Measurements from ENCODE around the gene KIAA1328. TPM values are rescaled to one million over a fixed set of nuclear protein-coding genes. Genes with fewer than 3 reads are reported as not detected.

KIAA1328 gene
- total RNA-seq, 1 experiment from 2014 or later = 10.2 TPM

GRCh38 chr18:36942264-36942663, 113.3 kb downstream of the KIAA1328 start:
- Mint-ChIP-seq H3K4me1 (ENCODE audit: low read depth, unreplicated experiment) (peaks cover 10% of the 10 kb centered on the region), H3K27ac (ENCODE audit: unreplicated experiment) (no peak overlapping the region), H3K4me3 (ENCODE audit: low read depth, unreplicated experiment) (no peak overlapping the region), H3K9me3 (ENCODE audit: low read depth, unreplicated experiment) (no peaks in the 10 kb centered on the region), H3K36me3 (ENCODE audit: insufficient read depth, unreplicated experiment) (no peaks in the 10 kb centered on the region), H3K27me3 (ENCODE audit: unreplicated experiment) (no peaks in the 10 kb centered on the region)
- intact Hi-C loops (cut with micrococcal nuclease; ENCODE audit: unreplicated experiment) = loop anchor here (2.0 to 10.0 kb wide), 3 partner anchors 403 to 595 kb away; no protein-coding TSS in a partner anchor
- peak; percentile 73 for TF ChIP-seq CTCF (IDR thresholded peaks at IDR 0.05; ENCODE audit: unreplicated experiment)
- BruUV-seq (replicated peaks) = no TSS peak
- CTCF ChIA-PET = interaction anchor here (1.2 to 1.4 kb wide), 3 partner anchors 77 to 597 kb away, joined by 3 to 5 read pairs (median 3); partner anchors contain the start of genes KIAA1328 and TPGS2
- DNase-seq = peak; percentile 40

- DNase-seq = peak; percentile 39
- Mint-ChIP-seq H3K4me1 (ENCODE audit: low read depth, unreplicated experiment) (peaks cover 21% of the 10 kb centered on the region), H3K36me3 (ENCODE audit: insufficient read depth, unreplicated experiment) (peaks cover 5% of the 10 kb centered on the region), H3K4me3 (ENCODE audit: low read depth, unreplicated experiment) (peak overlapping the region; percentile 54), H3K27me3 (ENCODE audit: unreplicated experiment) (no peaks in the 10 kb centered on the region), H3K9me3 (ENCODE audit: low read depth, unreplicated experiment) (no peaks in the 10 kb centered on the region), H3K27ac (ENCODE audit: unreplicated experiment) (peak overlapping the region; percentile 75)
- intact Hi-C loops (cut with micrococcal nuclease; ENCODE audit: unreplicated experiment) = loop anchor here (5.0 to 10.0 kb wide), 3 partner anchors 229 to 397 kb away; no protein-coding TSS in a partner anchor
- TF ChIP-seq CTCF (IDR thresholded peaks at IDR 0.05; ENCODE audit: unreplicated experiment) = no peak
- CTCF ChIA-PET = interaction anchor here (0.6 kb wide), 1 partner anchor 56 kb away, joined by 3 read pairs; no protein-coding TSS in a partner anchor
- no TSS peak for BruUV-seq (replicated peaks)
Observed at GRCh38 chr18:36947820-36948348, 119.0 kb downstream of the KIAA1328 start.

- DNase-seq = no peak
- Mint-ChIP-seq H3K4me3 (ENCODE audit: low read depth, unreplicated experiment) (no peak overlapping the region), H3K9me3 (ENCODE audit: low read depth, unreplicated experiment) (no peaks in the 10 kb centered on the region), H3K36me3 (ENCODE audit: insufficient read depth, unreplicated experiment) (peaks cover 5% of the 10 kb centered on the region), H3K27me3 (ENCODE audit: unreplicated experiment) (no peaks in the 10 kb centered on the region), H3K4me1 (ENCODE audit: low read depth, unreplicated experiment) (peaks cover 21% of the 10 kb centered on the region), H3K27ac (ENCODE audit: unreplicated experiment) (no peak overlapping the region)
- BruUV-seq (replicated peaks) = no TSS peak
- no peak for TF ChIP-seq CTCF (IDR thresholded peaks at IDR 0.05; ENCODE audit: unreplicated experiment)
- CTCF ChIA-PET = no interaction called here
- intact Hi-C loops (cut with micrococcal nuclease; ENCODE audit: unreplicated experiment) = no loop called here
Observed at GRCh38 chr18:36950282-36950681, 121.4 kb downstream of the KIAA1328 start.

DNA sequence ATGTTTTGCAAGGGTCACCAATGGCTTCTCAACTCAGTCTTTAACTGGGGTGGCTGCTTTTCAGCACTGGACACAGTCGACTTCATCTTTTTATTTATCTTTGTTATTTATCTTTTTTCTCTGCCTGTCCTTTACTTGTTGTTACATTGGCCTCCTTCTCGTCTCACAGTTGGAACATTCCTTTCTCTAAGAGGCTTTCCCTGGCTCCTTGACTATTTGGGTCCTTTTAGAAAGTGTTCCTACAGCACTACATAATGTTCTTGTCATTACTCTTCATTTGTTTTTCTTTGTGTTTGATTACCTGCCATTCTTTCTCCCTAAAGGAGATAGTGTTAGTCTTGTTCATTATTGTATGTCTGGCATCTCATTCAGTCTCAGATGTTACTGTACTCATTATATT, 122.0 kb downstream of the KIAA1328 start:
- intact Hi-C loops (cut with micrococcal nuclease; ENCODE audit: unreplicated experiment) = no loop called here
- no peak for DNase-seq
- BruUV-seq (replicated peaks) = no TSS peak
- peaks cover 5% of the 10 kb centered on the region for H3K36me3 Mint-ChIP-seq (ENCODE audit: insufficient read depth, unreplicated experiment)
- no peak overlapping the region for H3K4me3 Mint-ChIP-seq (ENCODE audit: low read depth, unreplicated experiment)
- H3K27ac Mint-ChIP-seq (ENCODE audit: unreplicated experiment) = no peak overlapping the region
- peaks cover 21% of the 10 kb centered on the region for H3K4me1 Mint-ChIP-seq (ENCODE audit: low read depth, unreplicated experiment)
- H3K9me3 Mint-ChIP-seq (ENCODE audit: low read depth, unreplicated experiment) = no peaks in the 10 kb centered on the region
- CTCF ChIA-PET = no interaction called here
- no peak for TF ChIP-seq CTCF (IDR thresholded peaks at IDR 0.05; ENCODE audit: unreplicated experiment)
- no peaks in the 10 kb centered on the region for H3K27me3 Mint-ChIP-seq (ENCODE audit: unreplicated experiment)

Data from Calu3 (cell line).